Measurements from ENCODE around the gene MED13L.

MED13L gene

DNA sequence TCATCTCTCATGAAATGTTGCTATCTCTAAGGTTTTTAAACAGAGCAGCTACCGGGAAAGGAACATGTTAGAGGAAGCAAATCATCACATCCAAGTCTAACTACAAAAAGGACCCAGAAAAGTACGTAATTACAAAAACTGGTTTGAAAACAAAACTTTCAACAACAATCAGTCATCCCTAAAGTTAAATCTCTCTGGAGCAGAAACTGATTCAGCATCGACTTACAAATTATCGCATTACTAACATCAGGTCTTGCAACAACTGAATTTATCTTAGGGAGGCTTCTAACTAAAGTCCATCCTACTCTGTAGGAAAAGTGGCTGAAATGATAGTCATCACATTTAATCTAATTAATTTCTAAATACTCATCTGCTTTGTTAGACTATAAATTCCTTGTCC, 137.0 kb downstream of the MED13L start:
- TF ChIP-seq, protein P1, sequence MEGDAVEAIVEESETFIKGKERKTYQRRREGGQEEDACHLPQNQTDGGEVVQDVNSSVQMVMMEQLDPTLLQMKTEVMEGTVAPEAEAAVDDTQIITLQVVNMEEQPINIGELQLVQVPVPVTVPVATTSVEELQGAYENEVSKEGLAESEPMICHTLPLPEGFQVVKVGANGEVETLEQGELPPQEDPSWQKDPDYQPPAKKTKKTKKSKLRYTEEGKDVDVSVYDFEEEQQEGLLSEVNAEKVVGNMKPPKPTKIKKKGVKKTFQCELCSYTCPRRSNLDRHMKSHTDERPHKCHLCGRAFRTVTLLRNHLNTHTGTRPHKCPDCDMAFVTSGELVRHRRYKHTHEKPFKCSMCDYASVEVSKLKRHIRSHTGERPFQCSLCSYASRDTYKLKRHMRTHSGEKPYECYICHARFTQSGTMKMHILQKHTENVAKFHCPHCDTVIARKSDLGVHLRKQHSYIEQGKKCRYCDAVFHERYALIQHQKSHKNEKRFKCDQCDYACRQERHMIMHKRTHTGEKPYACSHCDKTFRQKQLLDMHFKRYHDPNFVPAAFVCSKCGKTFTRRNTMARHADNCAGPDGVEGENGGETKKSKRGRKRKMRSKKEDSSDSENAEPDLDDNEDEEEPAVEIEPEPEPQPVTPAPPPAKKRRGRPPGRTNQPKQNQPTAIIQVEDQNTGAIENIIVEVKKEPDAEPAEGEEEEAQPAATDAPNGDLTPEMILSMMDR (IDR thresholded peaks at IDR 0.05; ENCODE audit: extremely low read depth, missing control alignments) = no peak
- DNase-seq (ENCODE audit: low spot score) = no peak

DNA sequence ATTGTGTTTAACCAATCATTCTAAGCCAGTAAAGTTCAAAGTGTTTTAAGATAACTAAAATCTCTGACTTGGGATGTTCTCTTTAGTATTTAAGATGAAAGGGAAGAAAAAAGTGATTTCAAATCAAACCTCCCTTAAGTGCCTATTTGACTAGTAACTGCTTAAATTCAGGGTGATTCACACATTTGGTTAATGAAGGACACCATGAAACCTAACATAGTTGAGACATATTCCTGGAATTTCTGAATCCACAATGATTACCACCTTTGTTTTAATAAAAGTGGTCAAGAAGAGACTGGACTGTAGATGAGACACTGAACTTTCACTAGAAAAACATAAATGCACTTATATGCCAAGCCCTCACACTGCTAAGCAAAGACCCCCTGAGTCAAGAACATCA, 138.7 kb downstream of the MED13L start:
- TF ChIP-seq, protein P1 (IDR thresholded peaks at IDR 0.05; ENCODE audit: extremely low read depth, missing control alignments) = no peak
- no peak for DNase-seq (ENCODE audit: low spot score)

DNA sequence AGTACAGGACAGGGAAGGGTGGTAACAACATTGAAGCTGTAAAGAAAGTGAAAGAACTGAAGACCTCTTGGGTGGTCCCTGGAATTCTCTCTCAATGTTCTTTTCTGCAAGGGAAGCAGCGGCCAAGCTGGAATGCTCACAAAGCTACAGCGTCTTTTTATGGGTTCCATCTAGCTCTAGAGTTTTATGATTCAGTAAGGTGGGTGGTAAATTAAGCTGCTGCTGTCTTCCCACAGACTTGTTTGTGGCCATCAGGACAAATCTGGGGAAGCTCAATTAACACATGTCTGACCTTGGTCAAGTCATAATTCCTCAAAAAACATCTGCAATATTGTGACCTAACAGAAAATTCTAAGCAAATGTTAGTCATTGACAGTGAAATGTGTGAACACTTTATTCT, 139.1 kb downstream of the MED13L start:
- TF ChIP-seq, protein P1 (IDR thresholded peaks at IDR 0.05; ENCODE audit: extremely low read depth, missing control alignments) = no peak
- no peak for DNase-seq (ENCODE audit: low spot score)

DNA sequence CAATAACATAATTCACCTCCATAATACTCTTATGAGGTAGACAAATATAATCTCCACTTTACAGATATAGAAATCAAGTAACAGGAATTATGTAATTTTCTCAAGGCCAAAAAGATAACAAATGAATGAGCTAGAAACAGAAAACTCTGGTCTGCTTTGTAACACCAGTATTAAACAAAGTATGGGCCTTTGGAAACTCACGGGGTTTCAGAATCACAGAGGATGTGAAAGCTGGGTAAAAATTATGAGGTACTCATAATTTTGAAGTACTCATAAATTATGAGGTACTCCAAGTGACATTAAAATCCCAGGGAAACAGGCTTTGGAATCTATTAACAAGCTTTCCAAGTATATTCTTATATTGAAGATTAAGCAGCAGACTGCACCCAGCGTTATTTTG, 140.2 kb downstream of the MED13L start:
- TF ChIP-seq, protein P1 (IDR thresholded peaks at IDR 0.05; ENCODE audit: extremely low read depth, missing control alignments) = no peak
- DNase-seq (ENCODE audit: low spot score) = no peak

DNA sequence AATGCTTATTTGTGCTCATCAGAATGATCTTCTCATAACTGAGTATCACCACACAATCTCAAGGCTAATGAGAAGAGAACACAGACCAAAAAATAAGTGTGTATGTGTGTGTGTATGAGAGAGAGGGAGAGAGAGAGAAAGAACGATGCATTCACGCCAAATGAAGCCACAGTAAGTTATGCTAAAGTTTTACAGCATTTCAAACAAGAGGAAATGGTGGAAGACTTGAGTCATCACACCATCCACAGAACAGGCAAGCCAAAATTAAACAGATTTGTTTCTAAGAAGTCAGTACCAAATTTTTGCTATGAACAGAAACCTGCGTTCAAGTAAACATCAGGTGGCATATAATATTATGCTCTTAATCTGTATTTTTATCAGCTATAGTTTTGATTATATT, 141.2 kb downstream of the MED13L start:
- TF ChIP-seq, protein P1 (IDR thresholded peaks at IDR 0.05; ENCODE audit: extremely low read depth, missing control alignments) = no peak
- DNase-seq (ENCODE audit: low spot score) = no peak

DNA sequence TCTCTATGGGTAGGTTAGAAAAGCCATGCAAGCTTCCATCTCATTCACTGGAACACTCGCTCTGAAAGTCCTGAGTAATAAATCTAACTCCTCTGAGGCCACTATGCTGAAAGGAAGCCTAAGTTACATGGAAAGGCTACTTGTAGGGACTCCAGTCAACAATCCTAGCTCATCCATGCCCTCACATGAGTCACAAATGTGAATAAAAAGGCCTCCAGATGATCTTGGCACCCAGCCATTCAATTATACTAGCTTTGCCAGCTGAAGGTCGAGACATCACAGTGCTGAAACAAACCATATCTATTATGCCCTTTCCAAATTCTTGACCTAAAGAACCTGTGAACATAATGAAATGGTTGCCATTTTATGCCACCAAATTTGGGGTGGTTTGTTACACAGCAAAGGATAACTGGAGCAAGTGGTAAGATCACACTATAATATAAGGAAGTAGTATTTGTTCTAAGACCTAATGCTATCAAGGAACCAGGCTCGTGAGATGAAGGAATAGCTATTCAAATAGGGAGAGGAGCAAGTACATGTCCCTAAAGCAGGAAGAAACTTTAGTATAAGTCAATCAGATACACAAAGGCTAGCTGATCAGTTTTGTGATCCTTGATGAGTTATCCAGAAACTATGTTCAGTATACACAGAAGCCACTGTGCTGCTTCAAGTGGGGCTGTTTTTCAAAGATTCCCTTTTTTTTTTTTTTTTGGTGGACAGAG, 142.1 kb downstream of the MED13L start:
- TF ChIP-seq, protein P1 (IDR thresholded peaks at IDR 0.05; ENCODE audit: extremely low read depth, missing control alignments) = no peak
- no peak for DNase-seq (ENCODE audit: low spot score)

DNA sequence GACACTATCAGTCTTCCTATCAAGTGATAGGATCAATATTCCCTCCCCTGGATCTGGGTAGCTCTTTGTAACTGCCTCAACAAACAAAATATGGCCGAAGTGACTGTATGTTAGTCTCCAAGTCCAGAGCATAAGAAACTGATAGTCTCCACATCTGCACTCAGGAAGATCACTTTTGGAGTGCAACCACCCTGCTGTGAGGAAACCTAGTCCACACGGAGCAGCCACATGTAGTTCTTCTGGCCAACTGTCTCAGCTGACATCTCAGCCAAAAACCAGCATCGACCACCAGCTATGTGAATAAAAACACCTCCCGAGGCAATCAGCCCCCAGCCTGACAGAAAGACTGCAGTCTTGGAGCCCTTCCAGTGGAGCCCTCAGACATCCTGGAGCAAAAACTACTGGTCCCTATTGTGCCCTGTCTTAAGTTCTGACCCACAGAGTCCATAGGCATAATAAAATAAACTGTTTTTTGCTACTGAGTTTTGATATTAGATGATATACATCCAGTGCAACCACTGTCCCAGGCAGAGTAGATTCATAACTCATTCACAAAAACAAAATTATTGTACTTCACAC, 143.8 kb downstream of the MED13L start:
- no peak for DNase-seq (ENCODE audit: low spot score)
- TF ChIP-seq, protein P1 (IDR thresholded peaks at IDR 0.05; ENCODE audit: extremely low read depth, missing control alignments) = no peak

Measured in GM20000 (cell line).